Hypothalamus (tissue), 51 donors: ENCODE measurements around the gene RPL35.
A peak's percentile ranks its signal among the peaks of the same experiment; 100 is the strongest.

Source experiments
- DNase-seq, 51 donors: peaks; one replicate each; lab custom pipeline; 2025; lab: John Stamatoyannopoulos, UW

The RPL35 gene

DNA sequence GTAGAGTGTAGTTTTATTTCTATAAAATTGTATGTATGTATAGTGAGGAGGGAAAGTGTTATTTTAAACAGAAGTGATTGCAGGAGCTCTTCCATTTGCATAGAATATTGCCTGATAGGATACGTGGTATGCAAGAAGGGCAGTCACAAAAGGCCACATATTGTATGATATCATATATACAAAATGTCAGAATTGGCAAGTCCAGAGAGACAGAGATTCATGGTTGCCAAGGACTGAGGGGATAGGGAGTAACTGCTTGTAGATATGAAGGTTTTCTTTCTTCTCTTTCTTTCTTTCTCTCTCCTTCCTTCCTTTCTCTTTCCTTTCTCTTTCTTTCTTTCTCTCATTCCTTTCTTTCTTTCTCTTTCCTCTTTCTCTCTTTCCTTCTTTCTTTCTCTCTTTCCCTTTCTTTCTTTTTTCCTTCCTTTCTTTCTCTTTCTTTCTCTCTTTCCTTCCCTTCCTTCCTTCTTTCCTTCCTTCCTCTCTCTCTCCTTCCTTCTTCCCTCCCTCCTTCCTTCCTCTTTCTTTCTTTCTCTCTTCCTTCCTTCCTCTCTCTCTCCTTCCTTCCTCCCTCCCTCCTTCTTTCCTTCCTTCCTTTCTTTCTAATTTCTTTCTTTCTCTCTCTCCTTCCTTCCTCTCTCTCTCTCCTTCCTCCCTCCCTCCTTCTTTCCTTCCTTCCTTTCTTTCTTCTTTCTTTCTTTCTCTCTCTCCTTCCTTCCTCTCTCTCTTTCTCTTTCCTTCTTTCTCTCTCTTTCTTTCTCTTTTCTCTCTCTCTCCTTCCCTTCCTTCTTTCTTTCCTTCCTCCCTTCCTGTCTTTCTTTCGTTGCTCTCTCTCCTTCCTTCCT lies 33.0 kb downstream of the RPL35 start:
- DNase-seq, result no peak

DNA sequence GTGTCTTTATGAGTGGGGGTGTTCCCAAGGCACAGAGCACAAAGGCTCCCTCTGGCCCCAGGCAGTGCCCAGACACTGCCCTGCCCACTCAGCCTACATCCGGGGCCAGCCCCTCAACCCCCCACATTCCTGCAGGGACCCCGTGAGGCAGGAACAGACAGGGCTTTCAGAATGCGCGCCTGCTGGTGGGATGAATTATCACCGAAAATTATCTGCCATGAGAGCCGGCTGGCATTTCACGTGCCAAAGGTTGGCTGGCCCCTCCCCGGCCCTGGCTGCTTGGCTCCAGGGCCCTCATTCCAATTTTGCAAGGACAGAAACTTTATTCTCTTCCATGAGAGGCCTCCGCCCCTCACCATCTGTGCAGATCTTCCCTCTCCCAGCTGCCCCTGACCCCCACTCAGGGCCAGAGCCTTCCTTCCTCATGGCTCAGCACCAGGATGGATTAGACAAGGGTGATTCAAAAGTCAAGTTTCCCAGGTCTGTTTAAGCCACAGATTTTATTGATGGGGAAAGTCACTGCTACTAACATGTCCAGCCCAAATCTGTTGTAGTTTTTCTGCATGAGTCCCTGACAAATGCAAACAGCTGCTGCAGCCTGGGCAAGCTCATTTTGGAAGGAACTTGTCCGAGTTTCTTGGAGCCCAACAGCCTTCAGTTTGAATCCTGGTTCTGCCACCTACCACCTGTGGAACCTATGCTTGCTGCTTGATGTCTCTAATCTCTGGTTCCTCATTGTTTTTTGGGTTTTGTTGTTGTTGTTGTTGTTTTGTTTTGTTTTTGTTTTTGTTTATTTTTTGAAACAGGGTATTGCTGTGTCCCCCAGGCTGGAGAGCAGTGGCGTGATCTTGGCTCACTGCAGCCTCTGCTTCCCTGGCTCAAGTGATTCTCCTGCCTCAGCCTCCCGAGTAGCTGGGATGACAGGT lies 40.8 kb downstream of the RPL35 start:
- DNase-seq, result no peak

DNA sequence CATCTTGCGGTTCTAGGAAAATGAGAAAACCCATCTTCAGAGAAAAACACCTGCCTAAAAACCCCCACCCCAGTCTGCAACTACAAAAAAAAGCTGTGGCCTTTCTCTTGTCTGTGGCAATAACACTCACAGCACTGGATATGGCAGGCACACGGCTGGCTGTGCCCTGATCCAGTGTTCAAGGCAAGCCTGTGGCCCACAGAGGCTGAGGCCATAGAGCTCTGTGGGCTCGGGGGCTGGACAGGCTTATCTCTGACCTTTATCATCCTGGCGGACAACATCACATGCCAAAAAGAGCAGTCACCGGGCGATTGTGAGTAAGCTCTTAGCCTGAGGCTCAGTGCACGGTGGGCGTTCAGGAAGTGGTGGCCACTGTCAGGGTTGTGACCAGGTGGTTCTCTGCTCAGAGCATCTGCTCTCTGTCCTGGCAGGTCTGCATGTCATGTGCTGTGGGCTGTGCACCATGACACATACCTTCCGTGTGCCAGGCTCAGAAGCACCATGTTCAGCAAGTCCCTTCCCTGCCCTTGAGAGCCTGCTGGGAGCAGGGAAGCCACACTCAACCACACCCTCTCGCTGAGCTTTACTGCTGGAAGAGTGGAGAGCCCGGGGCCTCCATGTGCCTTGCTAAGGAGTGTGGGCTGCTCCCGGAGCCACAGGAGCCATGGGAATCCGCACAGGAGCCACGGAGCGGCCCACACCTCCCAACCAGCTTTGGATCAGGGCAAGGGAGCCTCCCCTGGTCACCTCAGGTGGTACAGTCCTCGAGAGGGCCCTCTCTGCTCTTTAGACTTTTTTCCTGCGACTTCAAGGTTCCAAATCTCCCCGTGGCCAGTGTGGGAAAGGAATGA lies 43.1 kb downstream of the RPL35 start:
- DNase-seq, result no peak

DNA sequence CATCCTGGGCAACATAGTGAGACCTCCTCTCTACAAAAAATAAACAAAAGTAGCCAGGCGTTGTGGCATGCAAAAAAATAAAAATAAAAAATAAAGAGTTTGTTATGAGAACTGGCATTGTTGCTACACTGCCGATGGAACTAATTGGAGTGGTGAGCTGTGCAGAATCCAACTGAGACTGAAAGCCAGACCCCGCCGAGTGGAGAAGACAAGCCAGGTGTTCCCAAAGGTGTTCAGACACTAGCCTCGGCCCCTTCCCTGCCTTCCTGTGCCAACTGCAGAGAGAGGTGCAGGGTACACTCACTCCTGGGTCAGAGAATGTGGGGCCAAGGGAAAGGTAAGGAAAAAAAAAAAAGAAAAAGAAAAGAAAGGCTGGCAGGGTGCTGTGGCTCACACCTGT lies 46.2 kb downstream of the RPL35 start:
- DNase-seq, result no peak

DNA sequence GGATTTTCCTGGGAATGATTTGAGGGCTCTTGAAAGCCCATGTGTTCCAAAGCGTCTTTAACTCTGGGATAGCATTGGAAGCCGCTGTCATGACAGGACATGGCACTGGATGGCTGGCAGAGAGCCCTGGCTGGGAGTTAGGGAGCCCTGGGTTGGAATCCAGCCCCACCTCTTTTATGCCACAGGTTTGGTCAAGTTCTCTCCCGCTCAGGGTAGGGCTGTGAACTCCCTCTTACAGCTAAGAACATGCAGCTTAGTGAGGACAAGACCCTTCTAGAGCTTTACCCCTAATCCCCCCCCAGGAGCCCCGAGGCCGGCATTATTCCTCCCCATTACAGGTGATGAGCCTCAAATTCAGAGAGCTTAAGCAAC lies 47.6 kb downstream of the RPL35 start:
- DNase-seq, result no peak

DNA sequence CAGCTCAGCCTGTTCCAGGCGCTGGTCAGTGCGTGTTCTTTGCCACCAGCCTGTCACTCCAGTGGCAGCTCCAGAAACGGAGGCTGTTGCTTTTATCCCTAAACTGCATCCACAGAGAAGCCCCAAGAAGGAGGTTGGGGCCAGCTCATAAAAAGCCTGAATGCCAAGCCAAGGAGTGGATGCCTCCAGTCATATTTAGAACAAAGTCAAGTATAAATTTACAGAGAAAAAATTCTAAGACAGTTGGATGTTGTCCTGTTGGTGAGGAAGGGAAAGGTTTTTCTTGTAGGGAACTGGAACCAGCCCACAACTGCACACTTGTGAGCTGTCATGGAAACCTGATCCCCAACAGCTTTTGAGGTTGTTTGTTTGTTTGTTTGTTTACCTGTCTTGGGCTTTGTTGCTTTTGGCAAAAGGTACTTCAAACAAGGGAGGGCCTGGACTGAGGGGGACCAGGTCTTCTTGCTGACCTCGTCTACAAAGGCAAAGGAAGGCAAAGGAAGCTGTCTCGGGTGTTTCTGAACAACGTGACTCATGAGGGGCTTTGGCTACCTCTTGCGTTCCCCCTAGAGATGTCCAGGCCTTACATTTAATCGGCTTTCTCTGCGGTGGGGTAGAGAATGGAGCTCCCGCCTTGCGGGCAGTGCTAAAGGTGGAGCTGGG lies 48.1 kb downstream of the RPL35 start:
- DNase-seq, result no peak

DNA sequence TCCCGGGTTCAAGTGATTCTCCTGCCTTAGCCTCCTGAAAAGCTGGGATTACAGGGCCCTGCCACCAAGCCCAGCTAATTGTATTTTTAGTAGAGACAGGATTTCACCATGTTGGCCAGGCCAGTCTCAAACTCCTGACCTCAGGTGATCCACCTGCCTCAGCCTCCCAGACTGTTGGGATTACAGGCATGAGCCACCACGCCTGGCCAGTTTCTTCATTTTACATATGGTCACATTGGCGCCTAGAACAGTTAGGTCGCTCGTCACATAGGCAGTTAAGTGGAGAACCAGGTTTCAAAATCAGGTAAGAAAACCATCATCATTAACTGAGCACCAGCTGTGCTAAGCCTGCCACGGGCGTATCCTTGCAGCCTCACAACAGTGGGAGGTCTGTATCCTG lies 48.7 kb downstream of the RPL35 start:
- no peak for DNase-seq

DNA sequence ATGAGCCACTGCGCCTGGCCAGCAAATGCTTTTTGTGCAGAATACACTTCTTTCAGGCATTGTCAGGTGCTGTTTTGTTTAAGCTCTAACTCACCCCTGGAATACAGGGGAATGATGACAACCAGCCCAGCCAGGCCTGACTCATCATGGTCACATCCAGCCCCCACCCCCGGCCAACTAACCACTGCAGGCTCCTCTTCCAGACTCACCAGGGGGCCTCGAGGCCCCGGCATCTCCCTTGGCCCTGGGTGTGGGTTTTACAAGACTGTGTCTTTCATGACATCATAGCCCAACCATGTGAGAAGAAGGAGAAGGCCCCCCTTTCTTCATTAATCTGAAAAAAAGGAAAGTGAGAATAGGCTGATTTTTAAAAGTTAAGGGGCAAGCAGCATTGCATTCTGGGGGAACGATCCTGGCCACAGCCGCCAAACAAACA lies 49.3 kb downstream of the RPL35 start:
- peak in 3 of 51 donors; percentile 13 to 55 (median 28) for DNase-seq

DNA sequence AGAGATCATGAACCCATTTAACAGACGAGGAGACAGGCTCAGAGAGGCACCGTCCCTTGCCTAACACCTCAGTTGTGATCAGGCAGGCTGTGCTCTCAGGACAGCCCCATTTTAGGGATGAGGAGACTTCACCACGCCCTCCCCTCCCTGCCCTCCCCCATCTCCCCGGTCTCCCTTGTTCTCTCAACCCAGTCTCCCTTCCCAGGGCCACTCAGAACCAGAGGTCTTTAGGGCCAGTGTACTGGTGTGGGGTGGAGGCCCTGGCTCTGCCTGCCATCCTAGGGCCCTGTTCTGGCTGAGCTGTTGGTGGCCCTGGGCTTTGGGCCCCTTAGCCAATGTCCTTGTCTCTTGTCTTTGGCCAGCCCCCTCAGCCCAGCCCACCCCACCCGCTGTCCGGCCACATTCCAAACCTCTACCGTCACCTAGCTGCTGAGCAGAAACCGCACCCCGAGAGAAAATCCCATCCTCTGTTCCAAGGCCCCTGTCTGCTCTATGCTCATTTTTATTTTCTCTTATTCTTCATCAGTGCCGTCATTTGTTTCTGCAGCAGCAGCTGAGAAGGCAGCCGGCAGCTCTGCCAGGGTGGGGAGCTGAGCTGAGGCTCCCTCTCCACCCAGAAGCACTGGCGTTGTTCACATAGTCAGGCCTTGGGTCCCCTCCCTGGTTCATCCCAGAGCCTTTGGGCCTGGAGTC lies 50.9 kb downstream of the RPL35 start:
- no peak for DNase-seq

DNA sequence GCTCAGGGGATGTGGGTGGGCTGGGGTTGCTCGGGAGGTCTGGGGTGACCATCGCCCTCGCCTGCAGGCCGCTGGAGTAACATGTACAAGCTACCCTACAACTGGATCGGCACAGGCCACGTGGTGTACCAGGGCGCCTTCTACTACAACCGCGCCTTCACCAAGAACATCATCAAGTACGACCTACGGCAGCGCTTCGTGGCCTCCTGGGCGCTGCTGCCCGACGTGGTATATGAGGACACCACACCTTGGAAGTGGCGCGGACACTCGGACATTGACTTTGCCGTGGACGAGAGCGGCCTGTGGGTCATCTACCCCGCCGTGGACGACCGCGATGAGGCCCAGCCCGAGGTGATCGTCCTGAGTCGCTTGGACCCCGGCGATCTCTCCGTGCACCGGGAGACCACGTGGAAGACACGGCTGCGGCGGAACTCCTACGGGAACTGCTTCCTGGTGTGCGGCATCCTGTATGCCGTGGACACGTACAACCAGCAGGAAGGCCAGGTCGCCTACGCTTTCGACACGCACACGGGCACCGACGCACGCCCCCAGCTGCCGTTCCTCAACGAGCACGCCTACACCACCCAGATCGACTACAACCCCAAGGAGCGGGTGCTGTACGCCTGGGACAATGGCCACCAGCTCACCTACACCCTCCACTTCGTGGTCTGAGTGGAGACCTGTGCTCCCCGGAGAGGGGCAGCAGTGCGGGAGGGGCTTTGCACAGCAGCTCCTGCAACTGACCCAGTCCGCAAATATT lies 51.8 kb downstream of the RPL35 start:
- DNase-seq, result no peak

DNA sequence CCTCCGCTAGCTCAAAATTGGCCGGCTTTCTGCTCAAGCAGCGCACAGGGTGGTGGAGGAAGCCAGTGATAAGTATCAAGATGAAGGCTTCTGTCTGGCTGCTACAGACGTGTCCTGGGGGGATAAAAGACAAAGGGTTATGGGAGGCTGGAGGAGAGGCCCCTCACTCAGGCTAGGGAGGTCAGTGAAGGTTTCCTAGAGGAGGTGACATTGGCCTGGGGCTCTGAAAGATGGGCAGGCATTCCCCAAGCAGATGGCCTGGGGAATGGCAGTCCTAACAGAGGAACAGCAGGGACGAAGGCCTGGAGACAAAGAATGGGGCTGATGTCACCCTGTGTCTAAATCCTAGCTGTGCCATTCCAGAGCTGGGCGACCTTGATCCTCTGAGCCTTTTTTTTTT lies 52.5 kb downstream of the RPL35 start:
- no peak for DNase-seq

DNA sequence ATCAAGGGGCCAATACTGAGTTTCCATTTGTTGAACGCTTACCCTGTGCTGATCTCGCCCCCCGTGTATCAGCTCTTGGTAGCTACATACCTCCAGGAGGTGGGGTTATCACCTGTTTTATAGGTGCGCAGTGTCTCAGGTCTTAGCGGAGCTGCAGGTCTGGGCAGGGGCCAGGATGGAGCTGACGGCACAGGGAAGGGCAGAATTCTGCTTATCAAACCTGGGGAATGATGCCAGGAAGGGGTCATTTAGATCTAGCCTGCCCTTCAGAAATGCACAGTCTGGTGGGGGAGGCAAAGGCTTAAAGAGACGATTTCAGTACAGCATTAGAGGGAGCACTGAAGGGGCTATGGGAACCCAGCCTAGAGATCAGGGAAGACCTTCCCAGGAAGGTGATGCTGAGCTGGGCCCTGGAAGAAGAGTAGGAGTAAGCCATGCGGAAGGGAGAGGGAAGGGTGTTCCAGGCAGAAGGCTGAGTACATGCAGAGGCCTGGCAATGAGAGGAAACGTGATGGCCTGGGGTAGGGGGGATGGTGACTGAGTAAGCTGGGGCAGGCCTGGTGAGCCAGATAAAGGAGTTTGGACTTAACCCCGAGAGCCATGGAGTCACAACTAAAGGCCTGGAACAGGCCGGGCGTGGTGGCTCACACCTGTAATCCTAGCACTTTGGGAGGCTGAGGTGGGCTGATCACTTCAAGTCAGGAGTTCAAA lies 53.4 kb downstream of the RPL35 start:
- DNase-seq, result no peak
